Gastroesophageal sphincter (tissue), 3 donors: ENCODE data around the gene ING1.

Source experiments
- POLR2A ChIP-seq, 2 donors: fragments of 450-650 bp; IDR thresholded peaks; one replicate each; pipeline ENCODE4 v1.6.1; 2017; ENCODE audit warnings: antibody characterized with exemption in 2 of 2, mild to moderate bottlenecking in 2 of 2, moderate library complexity in 1 of 2
- TF ChIP-seq, protein P1 (sequence below), 4 experiments: fragments of 200-600 bp in 2 of 4; fragments of 450-650 bp in 2 of 4; sonication (generic) in 1 of 4; IDR thresholded peaks; one replicate each; pipeline ENCODE4 v1.5.1; 2017 to 2019; ENCODE audit warnings: antibody characterized with exemption in 4 of 4, mild to moderate bottlenecking in 2 of 4, moderate library complexity in 2 of 4

DNA sequence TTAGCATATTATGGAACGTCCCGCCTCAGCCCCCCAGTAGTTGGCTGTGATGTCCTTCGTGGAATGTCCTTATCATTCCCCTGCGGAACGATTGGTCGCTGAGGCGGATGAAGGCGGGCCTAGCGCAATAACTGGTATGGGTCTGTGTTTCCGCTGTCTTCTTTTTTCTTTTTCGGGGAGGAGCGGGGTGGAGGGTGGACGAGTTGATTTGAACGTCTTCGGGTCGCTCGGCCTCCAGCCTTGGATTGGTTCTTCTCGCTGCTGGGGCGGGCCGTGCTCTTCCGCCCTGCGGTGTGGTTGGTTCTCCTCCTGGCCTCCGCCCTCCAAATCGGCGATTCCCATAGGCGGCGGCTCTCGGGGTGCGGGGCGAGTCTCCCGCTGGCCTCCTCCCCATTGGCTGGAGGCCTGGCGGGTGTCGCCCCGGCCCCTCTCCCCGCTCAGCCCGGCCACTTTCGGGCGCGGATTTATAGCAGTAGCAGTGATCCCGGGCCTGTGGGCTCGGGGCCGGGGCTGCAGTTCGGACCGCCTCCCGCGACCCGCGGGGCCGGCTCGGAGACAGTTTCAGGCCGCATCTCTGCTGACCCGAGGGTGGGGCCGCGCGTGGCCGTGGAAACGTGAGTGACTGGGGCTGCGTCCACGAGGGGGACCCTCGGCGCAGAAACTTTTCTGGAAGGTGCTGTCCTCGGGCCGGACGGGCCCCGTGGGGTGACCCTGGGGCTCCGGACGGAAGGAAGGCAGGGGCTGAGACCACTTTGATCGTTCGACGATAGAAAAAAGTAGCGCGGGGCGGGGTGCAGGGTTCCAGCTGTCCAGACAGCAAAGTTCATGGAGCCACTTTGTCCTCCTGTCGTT lies 2.1 kb downstream of the ING1 start:
- TF ChIP-seq POLR2A (IDR thresholded peaks at IDR 0.05) = peak; percentile 95 to 97
- TF ChIP-seq, protein P1, sequence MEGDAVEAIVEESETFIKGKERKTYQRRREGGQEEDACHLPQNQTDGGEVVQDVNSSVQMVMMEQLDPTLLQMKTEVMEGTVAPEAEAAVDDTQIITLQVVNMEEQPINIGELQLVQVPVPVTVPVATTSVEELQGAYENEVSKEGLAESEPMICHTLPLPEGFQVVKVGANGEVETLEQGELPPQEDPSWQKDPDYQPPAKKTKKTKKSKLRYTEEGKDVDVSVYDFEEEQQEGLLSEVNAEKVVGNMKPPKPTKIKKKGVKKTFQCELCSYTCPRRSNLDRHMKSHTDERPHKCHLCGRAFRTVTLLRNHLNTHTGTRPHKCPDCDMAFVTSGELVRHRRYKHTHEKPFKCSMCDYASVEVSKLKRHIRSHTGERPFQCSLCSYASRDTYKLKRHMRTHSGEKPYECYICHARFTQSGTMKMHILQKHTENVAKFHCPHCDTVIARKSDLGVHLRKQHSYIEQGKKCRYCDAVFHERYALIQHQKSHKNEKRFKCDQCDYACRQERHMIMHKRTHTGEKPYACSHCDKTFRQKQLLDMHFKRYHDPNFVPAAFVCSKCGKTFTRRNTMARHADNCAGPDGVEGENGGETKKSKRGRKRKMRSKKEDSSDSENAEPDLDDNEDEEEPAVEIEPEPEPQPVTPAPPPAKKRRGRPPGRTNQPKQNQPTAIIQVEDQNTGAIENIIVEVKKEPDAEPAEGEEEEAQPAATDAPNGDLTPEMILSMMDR (IDR thresholded peaks at IDR 0.05) = peak in 3 of 4 experiments; percentile 30 to 42 (median 31)
